ENCODE results near the gene DCK.
"Not testable (repeated sequence)": the region's sequence is repeated elsewhere in the genome, so short reads cannot be mapped to it uniquely, and the experiment has no call there.

Gene DCK

DNA sequence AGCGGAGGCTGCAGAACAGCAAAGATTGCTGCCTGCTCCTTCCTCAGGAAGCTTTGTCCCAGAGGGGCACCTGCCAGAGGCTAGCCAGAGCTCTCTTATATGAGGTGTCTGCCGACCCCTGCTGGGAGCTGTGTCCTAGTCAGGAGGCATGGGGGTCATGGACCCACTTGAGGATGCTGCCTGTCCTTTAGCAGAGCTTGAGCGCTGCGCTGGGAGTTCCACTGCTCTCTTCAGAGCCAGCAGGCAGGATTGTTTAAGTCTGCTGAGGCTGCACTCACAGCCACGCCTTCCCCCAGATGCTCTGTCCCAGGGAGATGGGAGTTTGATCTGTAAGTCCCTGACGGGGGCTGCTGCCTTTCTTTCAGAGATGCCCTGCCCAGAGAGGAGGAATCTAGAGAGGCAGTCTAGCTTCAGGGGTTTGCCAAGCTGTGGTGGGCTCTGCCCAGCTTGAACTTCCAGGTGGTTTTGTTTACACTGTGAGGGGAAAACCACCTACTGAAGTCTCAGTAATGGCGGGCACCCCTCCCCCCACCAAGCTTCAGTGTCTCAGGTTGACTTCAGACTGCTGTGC lies 10.9 kb downstream of the DCK start:
- peak in 1 of 2 donors; percentile 18 for DNase-seq

DNA sequence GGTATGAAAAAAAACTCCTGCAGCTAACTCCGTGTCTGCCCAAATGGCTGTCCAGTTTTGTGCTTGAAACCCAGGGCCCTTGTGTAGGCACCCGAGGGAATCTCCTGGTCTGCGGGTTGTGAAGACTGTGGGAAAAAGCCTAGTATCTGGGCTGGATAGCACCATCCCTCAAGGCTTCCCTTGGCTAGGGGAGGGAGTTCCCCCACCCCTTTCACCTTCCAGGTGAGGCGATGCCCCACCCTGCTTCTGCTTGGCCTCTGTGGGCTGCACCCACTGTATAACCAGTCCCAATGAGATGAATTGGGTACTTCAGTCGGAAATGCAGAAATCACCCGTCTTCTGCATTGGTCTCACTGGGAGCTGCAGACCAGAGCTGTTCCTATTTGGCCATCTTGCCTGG lies 11.6 kb downstream of the DCK start:
- DNase-seq = not testable (repeated sequence)

GRCh38 chr4:71006203-71006907 lies 12.9 kb downstream of the DCK start:
- no peak for DNase-seq

- no peak for DNase-seq
Measured at GRCh38 chr4:71008196-71008595, 14.7 kb downstream of the DCK start.

- no peak for DNase-seq
Measured at GRCh38 chr4:71009086-71009485, 15.6 kb downstream of the DCK start.

DNA sequence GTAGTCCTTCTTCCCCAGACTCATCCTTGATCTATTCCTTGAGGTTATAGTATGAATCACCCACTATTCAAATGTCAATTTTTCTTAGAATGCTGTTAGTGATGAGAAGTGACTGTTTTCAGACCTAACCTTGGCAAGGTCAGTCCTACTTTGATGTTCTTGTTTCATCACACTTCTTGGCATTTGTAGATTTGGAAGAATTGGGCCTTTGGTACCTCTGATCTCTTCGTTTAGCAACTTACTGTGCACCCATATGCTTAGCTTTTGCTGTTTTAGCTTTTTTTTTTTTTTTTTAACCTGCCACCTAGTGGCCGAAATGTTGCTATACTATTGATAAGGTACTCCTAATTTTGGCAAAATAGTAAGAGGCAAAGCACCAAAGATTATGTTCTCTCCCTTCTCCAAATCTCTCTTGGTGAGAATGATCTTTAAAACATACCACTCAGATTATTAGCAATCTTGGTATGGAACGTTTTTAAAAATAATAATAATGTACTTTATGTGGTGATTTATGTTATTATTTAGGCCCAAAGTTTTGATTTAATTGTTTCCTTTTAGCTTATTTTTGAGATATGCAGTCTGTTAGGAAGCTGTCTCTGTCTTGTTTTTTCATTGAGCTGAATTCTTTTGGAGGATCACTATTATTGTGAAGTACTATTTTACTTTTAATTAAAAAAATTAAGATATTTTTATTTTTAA lies 16.6 kb downstream of the DCK start:
- DNase-seq = no peak

DNA sequence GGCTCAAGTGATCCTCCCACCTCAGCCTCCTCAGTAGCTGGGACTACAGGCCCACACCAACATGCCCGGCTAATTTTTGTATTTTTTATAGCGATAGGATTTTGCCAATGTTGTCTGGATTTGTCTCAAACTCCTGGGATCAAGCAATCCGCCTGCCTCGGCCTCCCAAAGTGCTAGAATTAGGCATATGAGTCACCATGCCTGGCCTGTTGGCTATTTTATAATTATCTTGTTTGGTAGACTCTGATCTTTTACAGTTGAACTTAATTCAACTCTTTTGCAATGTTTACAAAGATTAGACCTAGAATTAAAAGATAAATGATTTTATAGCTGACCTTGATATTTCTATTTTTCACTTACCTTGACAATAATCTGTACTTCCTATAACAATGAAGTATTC lies 18.0 kb downstream of the DCK start:
- DNase-seq = no peak

DNA sequence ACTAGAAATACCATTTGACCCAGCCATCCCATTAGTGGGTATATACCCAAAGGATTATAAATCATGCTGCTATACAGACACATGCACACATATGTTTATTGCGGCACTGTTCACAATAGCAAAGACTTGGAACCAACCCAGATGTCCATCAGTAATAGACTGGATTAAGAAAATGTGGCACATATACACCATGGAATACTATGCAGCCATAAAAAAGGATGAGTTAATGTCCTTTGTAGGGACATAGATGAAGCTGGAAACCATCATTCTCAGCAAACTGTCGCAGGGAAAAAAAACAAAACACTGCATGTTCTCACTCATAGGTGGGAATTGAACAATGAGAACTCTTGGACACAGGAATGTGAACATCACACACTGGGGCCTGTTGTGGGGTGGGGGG lies 23.9 kb downstream of the DCK start:
- DNase-seq = not testable (repeated sequence)

- DNase-seq = no peak
Measured at GRCh38 chr4:71020611-71021010, 27.2 kb downstream of the DCK start.

GRCh38 chr4:71025654-71026053 lies 32.2 kb downstream of the DCK start:
- no peak for DNase-seq

GRCh38 chr4:71026086-71026485 lies 32.6 kb downstream of the DCK start:
- DNase-seq = no peak

- DNase-seq = no peak
Measured at GRCh38 chr4:71027611-71028010, 34.2 kb downstream of the DCK start.

DNA sequence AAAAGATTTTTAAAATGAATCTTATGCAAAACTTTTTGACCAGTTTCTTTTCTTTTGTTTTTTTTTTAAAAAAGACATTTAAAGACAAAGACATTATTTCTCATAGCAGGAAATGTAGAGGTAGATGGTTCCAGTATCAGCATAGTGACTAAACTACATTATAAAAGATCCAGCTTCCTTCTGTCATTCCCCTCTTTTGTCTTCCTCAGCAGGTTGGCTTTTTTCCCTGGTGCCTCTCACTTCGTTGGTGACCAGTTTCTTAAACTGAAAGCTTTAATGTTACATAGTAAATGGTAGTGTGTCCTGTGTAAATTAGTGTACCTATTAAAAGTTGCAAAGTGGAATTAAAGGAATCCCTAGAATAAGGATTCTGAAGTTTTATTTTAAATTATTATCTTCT lies 36.1 kb downstream of the DCK start:
- DNase-seq = no peak

- not testable (repeated sequence) for DNase-seq
Measured at GRCh38 chr4:71032106-71032505, 38.7 kb downstream of the DCK start.

- no peak for DNase-seq
Measured at GRCh38 chr4:71045256-71045655, 51.8 kb downstream of the DCK start.

- DNase-seq = no peak
Measured at GRCh38 chr4:71049395-71049794, 55.9 kb downstream of the DCK start.

- DNase-seq = no peak
Measured at GRCh38 chr4:71050809-71051208, 57.4 kb downstream of the DCK start.

DNA sequence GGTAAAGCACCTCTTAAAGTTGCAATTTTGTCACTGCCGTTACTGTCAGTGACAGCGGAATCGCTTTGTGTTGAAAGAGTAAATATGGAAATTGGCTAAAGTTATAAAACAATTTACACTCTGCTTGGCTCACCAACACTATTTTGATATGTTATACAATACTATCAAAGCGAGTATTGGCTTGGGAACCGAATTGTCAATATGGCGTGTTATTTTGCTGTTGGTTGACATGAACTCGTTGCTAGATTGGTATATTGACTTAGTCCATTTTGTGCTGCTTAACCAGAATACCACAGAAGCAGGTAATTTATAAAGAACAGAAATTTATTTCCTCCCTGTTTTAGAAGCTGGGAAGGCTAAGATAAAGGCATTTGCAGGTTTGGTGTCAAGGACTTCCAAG lies 58.6 kb downstream of the DCK start:
- no peak for DNase-seq

GRCh38 chr4:71052716-71053115 lies 59.3 kb downstream of the DCK start:
- DNase-seq = no peak

GRCh38 chr4:71053613-71054012 lies 60.2 kb downstream of the DCK start:
- not testable (repeated sequence) for DNase-seq

GRCh38 chr4:71059573-71059972 lies 66.1 kb downstream of the DCK start:
- not testable (repeated sequence) for DNase-seq

GRCh38 chr4:71062436-71062835 lies 69.0 kb downstream of the DCK start:
- no peak for DNase-seq

- DNase-seq = no peak
Measured at GRCh38 chr4:71063711-71064110, 70.3 kb downstream of the DCK start.

DNA sequence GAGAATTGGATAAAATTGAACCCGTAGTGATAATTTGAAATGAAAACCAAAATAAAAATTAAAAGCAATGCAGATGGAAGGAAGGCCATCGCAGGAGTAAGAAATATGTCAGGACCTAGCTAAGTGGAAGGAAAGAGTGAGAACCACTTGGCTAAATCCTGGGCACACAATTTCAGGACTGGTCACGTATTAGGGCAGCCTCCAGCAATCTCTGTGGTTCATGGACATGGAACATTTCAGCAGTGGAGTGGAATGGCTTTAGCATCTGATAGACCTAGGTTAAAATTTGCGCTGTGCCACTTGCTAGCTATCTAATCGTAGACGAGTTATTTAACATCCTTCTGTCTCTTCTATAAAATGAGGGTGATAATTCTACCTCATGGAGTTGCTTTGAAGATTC lies 71.1 kb downstream of the DCK start:
- no peak for DNase-seq
